GM21528 (cell line): ENCODE measurements around the gene PATJ.
"Not testable (repeated sequence)": the region's sequence is repeated elsewhere in the genome, so short reads cannot be mapped to it uniquely, and the experiment has no call there.

Experiments used
- ATAC-seq: cut with Tn5 transposase; IDR thresholded peaks from one replicate; pipeline ENCODE4 v1.9.1; 2021; ENCODE audit warnings: mild to moderate bottlenecking, moderate library complexity; ENCODE audit not compliant: unreplicated experiment, low FRiP score

PATJ gene

DNA sequence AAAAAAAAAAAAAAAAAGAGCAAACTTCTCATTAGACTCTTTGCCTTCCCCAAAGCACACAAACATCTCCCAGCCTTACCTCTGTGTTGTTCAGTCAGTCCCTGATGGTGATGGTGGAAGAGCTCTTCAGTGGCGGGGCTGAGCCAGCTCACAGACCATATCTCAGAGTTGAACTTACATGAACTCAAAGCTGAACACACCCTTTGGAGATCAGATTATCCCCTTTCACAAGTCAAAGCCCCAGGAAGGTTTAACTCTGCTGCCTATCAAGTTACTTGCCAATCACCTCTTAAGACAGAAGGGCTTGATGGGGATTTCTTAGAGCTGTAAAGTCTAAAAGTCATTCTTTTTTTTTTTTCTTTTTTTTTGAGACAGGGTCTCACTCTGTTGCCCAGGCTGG, 397.1 kb downstream of the PATJ start:
- ATAC-seq, result no peak

- ATAC-seq, result no peak
Observed at GRCh38 chr1:62140666-62141065, 398.4 kb downstream of the PATJ start.

GRCh38 chr1:62142496-62142895, 400.2 kb downstream of the PATJ start:
- ATAC-seq, result no peak

DNA sequence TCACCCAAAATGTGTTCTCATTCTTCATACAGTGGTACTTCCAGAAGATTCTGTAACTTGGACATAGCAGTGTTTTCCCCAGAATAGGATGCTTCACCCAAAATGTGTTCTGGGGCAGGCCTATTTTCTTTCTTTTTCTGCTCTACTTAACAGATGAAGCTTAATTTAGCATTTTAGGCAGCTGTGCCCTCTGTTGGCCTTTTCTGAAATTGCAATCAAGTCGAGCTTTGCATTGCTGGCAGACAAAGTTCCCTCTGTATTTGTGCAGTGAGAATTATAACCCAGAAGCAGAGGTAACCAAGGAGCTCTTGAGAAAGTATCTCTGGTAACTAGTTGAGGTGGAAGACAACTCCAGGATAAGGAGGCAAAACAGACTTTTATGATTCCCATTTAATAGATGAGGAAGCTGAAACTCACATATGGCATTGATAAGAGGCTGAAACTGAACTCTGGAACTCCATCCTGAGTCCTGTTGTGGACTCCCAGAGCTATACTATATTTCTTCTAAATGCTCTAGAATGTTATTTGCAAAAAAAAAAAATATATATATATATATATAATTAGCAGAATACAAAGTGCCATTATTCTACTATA, 402.1 kb downstream of the PATJ start:
- no peak for ATAC-seq

- ATAC-seq, result no peak
Observed at GRCh38 chr1:62159940-62160348, 417.7 kb downstream of the PATJ start.

DNA sequence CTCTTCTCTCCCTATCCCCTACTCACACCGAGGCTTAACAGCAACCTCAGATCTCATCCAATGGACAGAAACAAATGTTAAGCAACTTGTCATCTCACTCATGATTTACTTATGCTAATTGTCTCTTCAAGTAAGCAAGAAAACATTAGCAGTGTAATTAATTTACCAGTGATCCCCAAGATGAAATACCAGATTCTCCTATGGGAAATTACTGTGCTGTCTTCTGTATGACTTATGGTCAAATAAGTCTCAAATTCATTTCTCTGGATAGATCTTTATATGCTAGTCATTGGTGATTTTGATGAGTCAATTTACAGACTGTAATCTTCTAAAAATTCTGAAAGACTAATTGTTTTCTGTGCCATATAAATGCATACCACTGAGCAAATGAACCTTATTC, 419.4 kb downstream of the PATJ start:
- ATAC-seq, result no peak

DNA sequence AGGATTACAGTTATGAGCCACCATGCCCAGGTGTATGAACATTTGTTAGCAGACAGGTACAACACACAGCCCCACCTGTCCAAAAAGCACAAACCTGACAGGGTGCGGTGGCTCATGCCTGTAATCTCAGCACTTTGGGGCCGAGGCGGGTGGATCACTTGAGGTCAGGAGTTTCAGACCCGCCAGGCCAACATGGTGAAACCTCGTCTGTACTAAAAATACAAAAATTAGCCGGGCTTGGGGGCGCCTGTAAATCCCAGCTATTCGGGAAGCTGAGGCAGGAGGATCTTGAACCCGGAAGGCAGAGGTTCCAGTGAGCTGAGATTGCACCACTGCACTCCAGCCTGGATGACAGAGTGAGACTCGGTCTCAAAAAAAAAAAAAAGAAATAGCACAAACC, 428.1 kb downstream of the PATJ start:
- ATAC-seq, result not testable (repeated sequence)

DNA sequence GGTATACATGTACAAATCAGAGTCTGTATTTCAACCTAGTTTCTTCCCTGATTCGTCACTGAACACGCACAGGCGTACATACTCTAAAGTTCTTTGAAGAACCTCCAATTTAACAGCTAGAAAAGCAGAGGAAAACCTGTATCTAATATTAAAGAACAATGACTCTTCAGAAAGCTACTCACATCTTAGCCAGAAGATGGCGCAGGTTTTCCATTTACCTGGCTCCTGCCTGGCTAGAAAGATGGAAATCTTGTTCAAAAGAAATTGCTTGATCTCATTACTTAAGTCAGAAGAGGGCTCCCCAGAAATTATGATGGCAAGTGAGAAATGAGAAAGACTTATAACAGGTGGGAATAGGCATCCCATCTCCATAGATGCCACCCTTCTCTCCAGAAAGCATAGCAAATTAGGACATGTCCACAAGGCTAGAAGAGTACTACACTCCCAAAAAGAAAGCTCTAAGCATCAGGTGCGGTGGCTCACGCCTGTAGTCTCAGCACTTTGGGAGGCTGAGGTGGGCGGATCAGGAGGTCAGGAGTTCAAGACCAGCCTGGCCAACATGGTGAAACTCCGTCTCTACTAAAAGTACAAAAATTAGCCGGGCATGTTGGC, 433.4 kb downstream of the PATJ start:
- no peak for ATAC-seq

DNA sequence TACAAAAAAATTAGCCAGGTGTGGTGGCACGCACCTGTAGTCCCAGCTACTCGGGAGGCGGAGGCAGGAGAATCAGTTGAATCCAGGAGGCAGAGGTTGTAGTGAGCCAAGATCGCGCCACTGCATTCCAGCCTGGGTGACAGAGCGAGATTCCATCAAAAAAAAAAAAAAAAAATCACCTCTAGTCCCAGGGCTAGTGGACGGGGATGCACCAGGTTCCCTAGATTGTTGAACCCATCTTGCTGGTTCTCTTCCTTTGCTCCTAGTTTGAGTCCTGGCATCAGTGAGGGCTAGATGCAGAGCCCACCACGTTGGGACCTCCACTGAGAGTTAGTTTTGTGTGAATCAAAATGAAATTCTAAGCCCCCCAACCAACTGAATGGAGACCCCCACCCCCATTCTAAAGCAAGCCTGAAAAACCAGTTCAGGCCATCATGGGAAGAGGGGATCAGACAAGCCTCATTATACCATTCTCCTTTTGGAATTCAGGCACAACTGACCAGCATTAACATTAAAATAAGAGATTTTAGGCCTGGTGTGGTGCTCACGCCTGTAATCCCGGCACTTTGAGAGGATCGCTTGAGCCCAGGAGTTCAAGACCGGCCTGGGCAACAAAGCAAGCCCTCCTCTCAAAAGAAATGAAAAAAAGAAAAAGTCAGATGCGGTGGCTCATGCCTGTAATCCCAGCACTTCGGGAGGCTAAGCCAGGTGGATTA, 434.5 kb downstream of the PATJ start:
- no peak for ATAC-seq

GRCh38 chr1:62177621-62178020, 435.3 kb downstream of the PATJ start:
- no peak for ATAC-seq

DNA sequence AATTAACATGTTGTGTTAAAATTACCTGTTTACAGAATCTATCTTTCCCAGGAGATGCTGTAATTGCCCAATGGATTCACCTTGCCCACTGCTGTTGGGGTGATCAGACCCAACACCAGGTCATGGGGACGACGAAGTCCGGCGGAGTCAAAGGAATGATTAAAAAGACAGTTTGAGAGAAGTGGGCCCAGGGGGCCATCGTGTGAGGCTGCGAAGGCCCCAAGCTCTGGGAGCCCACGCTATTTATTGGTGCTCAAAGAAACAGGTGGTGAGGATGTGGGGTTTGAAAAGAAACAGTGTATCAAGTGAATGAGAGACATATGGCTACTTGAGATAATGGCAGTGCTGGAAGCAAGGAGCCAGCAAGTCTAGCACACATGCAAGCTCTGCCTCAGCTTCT, 436.1 kb downstream of the PATJ start:
- no peak for ATAC-seq

DNA sequence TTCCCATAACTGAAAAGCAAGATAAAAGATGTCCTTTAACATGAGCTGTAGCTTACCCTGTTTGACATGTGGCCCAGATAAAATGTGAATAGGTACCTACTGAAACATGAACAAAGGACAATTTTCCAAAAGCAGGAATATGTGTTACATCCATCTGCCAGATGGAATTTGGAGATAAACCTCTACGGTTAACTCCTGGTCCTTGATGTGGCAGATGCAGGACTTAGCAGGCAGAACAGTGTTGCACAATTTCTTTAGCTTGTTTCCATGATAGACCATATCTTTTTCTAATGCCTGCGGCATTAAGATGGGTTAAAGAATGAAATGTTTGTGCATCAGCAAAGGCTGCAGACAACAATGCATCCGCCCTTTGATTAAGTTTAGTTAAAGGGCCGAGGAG, 437.8 kb downstream of the PATJ start:
- ATAC-seq, result not testable (repeated sequence)

- ATAC-seq, result no peak
Observed at GRCh38 chr1:62180639-62181038, 438.4 kb downstream of the PATJ start.

- ATAC-seq, result no peak
Observed at GRCh38 chr1:62181532-62181931, 439.3 kb downstream of the PATJ start.

DNA sequence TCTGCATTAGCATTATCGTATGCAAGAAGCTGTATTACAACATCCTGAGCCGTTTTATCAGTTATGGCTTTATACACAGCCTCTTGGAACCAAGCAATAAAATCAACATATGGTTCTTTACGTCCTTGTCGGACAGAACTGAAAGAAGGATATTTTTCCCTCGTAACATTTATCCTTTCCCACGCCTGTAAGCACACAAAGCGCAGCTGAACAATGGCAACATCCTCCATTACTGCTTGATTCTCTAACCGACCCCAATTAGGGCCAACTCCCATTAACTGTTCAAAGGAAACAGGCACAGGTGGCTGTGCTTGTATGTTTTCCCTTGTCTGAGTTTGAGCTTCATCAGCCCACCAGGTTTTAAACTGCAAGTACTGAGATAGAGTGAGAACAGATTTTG, 439.9 kb downstream of the PATJ start:
- ATAC-seq, result not testable (repeated sequence)

DNA sequence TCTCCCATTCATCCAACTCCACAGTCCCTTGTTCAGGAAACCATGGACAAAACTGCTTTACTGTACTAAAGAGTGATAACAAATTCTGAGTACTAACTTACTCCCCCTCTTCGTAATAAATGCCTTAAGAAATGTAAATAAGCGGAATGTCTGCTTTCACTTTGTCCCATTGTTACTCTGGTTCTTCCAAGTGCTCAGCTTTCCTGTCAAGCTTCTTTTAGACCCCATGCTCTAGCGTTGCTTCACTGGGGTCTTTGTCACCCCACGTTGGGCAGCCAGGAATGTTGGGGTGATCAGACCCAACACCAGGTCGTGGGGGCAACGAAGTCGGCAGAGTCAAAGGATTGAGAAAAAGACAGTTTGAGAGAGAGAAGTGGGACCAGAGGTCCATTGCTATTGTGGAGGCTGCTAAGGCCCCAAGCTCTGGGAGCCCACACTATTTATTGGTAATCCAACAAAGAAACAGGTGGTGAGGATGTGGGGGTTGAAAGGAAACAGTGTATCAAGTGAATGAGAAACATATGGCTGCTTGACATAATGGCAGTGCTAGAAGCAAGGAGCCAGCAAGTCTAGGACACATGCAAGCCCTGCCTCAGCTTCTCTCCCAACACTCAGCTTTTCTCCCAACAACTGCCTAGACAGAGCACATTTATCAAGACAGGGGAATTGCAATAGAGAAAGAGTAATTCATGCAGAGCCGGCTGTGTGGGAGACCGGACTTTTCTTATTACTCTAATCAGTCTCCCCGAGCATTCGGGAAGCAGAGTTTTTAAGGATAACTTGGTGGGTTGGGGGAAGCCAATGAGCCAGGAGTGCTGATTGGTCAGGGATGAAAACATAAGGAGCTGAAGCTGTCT, 441.1 kb downstream of the PATJ start:
- ATAC-seq, result not testable (repeated sequence)

DNA sequence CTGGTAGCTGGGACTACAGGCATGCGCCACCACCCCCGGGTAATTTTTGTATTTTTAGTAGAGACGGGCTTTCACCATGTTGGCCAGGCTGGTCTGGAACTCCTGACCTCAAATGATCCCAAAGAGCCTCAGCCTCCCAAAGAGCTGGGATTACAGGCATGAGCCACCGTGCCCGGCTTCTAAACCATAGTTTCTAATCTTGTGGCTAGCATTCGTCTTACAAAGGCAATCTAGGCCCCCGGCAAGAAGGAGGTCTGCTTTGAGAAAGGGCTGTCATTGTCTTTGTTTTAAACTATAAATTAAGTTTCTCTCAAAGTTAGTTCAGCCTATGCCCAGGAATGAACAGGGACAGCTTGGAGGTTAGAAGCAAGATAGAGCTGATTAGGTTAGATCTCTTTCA, 442.1 kb downstream of the PATJ start:
- no peak for ATAC-seq

GRCh38 chr1:62185233-62185632, 443.0 kb downstream of the PATJ start:
- ATAC-seq, result not testable (repeated sequence)

DNA sequence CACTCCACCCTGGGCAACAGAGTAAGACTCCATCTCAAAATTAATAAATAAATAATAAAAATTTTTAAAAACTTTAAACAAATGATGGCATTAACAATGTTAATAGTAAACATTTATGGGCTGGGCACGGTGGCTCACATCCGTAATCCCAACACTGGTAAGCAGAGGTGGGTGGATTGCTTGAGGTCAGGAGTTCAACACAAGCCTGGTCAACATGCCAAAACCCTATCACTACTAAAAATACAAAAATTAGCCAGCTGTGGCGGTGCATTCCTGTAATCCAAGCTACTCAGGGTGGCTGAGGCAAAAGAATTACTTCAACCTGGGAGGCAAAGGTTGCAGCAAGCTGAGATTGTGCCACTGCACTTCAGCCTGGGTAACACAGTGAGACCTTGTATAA, 443.4 kb downstream of the PATJ start:
- no peak for ATAC-seq

DNA sequence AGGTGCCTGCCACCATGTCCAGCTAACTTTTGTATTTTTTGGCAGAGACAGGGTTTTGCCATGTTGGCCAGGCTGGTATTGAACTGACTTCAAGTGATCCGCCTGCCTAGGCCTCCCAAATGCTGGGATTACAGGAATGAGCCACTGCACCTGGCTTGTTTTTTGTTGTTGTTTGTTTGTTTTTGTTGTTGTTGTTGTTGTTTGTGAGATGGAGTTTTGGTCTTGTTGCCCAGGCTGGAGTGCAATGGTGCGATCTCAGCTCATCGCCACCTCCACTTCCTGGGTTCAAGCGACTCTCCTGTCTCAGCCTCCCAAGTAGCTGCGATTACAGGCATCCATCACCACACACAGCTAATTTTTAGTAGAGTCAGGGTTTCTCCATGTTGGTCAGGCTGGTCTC, 445.3 kb downstream of the PATJ start:
- no peak for ATAC-seq

- no peak for ATAC-seq
Observed at GRCh38 chr1:62188111-62188510, 445.8 kb downstream of the PATJ start.
